Nephron progenitor cell (in vitro differentiated cells): ENCODE results near the gene SPTLC3.

ENCODE experiments used
- DNase-seq: peaks from one replicate; pipeline ENCODE4 v3.0.0; 2021
- H3K27ac Mint-ChIP-seq: 2 replicates; pipeline ENCODE4 v1.8.0; 2021; ENCODE audit warnings: mild to moderate bottlenecking, moderate library complexity, mixed read lengths
- H3K27me3 Mint-ChIP-seq: 2 replicates; pipeline ENCODE4 v1.8.0; 2021; ENCODE audit warnings: mild to moderate bottlenecking, low read depth, mixed read lengths; ENCODE audit not compliant: poor library complexity
- H3K36me3 Mint-ChIP-seq: 2 replicates; pipeline ENCODE4 v1.8.0; 2021; ENCODE audit warnings: low read depth, mixed read lengths
- H3K4me1 Mint-ChIP-seq: 2 replicates; pipeline ENCODE4 v1.8.0; 2021; ENCODE audit warnings: mixed read lengths
- H3K4me3 Mint-ChIP-seq: 2 replicates; pipeline ENCODE4 v1.8.0; 2021; ENCODE audit warnings: mild to moderate bottlenecking, moderate library complexity, mixed read lengths
- H3K9me3 Mint-ChIP-seq: 2 replicates; pipeline ENCODE4 v1.8.0; 2021; ENCODE audit warnings: mild to moderate bottlenecking, moderate library complexity, mixed read lengths
- CTCF ChIP-seq: fragments of 200-600 bp; sonication (generic); IDR thresholded peaks from 2 replicates; pipeline ENCODE4 v1.5.0; 2021; ENCODE audit warnings: antibody characterized with exemption

SPTLC3 gene

GRCh38 chr20:13037727-13038126 is 29.0 kb downstream of the SPTLC3 start:
- H3K9me3 Mint-ChIP-seq, result no peaks in the 10 kb centered on the region
- H3K27ac Mint-ChIP-seq, result no peak overlapping the region
- peaks cover 10% of the 10 kb centered on the region for H3K36me3 Mint-ChIP-seq
- DNase-seq, result no peak
- no peak overlapping the region for H3K4me3 Mint-ChIP-seq
- no peak for TF ChIP-seq CTCF
- no peaks in the 10 kb centered on the region for H3K27me3 Mint-ChIP-seq
- no peaks in the 10 kb centered on the region for H3K4me1 Mint-ChIP-seq

GRCh38 chr20:13041574-13042457 is 33.0 kb downstream of the SPTLC3 start:
- Mint-ChIP-seq H3K4me3 (no peak overlapping the region), H3K4me1 (no peaks in the 10 kb centered on the region), H3K27ac (no peak overlapping the region), H3K27me3 (no peaks in the 10 kb centered on the region), H3K9me3 (peaks cover 4% of the 10 kb centered on the region), H3K36me3 (peaks cover 18% of the 10 kb centered on the region)
- no peak for DNase-seq
- no peak for TF ChIP-seq CTCF

- Mint-ChIP-seq H3K36me3 (peaks cover 12% of the 10 kb centered on the region), H3K4me1 (no peaks in the 10 kb centered on the region), H3K27ac (no peak overlapping the region), H3K9me3 (peaks cover 4% of the 10 kb centered on the region), H3K4me3 (no peak overlapping the region), H3K27me3 (no peaks in the 10 kb centered on the region)
- no peak for TF ChIP-seq CTCF
- DNase-seq, result no peak
Measured at GRCh38 chr20:13042458-13042794, 33.7 kb downstream of the SPTLC3 start.

GRCh38 chr20:13046409-13046808 is 37.6 kb downstream of the SPTLC3 start:
- no peak for DNase-seq
- H3K27ac Mint-ChIP-seq, result no peak overlapping the region
- H3K4me1 Mint-ChIP-seq, result no peaks in the 10 kb centered on the region
- no peak for TF ChIP-seq CTCF
- H3K36me3 Mint-ChIP-seq, result peaks cover 37% of the 10 kb centered on the region
- H3K27me3 Mint-ChIP-seq, result no peaks in the 10 kb centered on the region
- H3K9me3 Mint-ChIP-seq, result peaks cover 19% of the 10 kb centered on the region
- H3K4me3 Mint-ChIP-seq, result no peak overlapping the region

GRCh38 chr20:13054011-13054410 is 45.2 kb downstream of the SPTLC3 start:
- H3K27me3 Mint-ChIP-seq, result no peaks in the 10 kb centered on the region
- DNase-seq, result no peak
- no peaks in the 10 kb centered on the region for H3K4me1 Mint-ChIP-seq
- H3K9me3 Mint-ChIP-seq, result peaks cover 18% of the 10 kb centered on the region
- TF ChIP-seq CTCF, result no peak
- H3K27ac Mint-ChIP-seq, result no peak overlapping the region
- no peak overlapping the region for H3K4me3 Mint-ChIP-seq
- peaks cover 28% of the 10 kb centered on the region for H3K36me3 Mint-ChIP-seq
